ENCODE measurements around the gene ATP5PO. TPM values are rescaled to one million over a fixed set of nuclear protein-coding genes. Genes with fewer than 3 reads are reported as not detected.

The ATP5PO gene
- total RNA-seq, 1 experiment from 2014 or later = 232 TPM

DNA sequence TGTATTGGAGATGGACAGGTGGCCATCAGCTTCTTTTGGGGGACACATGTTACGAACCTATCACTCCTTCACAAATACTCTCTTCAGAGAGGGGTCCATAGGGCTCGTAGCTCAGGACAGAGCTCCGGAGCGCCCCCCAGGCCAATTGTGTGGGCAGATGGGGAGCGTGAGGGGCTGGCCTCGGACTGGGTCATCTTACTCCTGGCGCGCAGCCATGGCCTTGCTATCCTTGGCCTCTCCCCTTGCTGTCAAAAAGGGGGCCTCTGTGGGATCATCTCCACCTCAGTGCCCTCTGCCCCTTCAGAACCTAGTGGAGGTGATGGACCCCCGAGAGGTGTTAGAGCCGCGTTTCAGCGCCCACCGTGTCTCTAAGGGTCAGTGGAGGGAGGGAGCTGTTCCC lies 35.0 kb downstream of the ATP5PO start:
- no peaks in the 10 kb centered on the region for H3K36me3 Mint-ChIP-seq (ENCODE audit: insufficient read depth, unreplicated experiment)
- BruUV-seq (replicated peaks) = no TSS peak
- ChIA-PET CTCF (no interaction called here), POLR2A (no interaction called here)
- Histone ChIP-seq H3K4me1 (no peaks in the 10 kb centered on the region), H3K36me3 (ENCODE audit: control insufficient read depth, insufficient read depth, low read length) (no peaks in the 10 kb centered on the region), H3K27me3 (replicated peaks; ENCODE audit: control insufficient read depth, insufficient read depth, low read length) (no peaks in the 10 kb centered on the region), H3K4me3 (ENCODE audit: low read depth, low read length) (no peak overlapping the region), H3K9me3 (no peaks in the 10 kb centered on the region)
- intact Hi-C loops (cut with micrococcal nuclease; ENCODE audit: unreplicated experiment) = no loop called here
- H3K27me3 Mint-ChIP-seq (ENCODE audit: insufficient read depth, unreplicated experiment) = no peaks in the 10 kb centered on the region
- TF ChIP-seq, protein P1, sequence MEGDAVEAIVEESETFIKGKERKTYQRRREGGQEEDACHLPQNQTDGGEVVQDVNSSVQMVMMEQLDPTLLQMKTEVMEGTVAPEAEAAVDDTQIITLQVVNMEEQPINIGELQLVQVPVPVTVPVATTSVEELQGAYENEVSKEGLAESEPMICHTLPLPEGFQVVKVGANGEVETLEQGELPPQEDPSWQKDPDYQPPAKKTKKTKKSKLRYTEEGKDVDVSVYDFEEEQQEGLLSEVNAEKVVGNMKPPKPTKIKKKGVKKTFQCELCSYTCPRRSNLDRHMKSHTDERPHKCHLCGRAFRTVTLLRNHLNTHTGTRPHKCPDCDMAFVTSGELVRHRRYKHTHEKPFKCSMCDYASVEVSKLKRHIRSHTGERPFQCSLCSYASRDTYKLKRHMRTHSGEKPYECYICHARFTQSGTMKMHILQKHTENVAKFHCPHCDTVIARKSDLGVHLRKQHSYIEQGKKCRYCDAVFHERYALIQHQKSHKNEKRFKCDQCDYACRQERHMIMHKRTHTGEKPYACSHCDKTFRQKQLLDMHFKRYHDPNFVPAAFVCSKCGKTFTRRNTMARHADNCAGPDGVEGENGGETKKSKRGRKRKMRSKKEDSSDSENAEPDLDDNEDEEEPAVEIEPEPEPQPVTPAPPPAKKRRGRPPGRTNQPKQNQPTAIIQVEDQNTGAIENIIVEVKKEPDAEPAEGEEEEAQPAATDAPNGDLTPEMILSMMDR (IDR thresholded peaks at IDR 0.05; ENCODE audit: insufficient read depth in 1 of 2, low read depth in 1 of 2, low read length in 1 of 2, severe bottlenecking in 1 of 2, unreplicated experiment in 1 of 2) = no peak
- no peaks in the 10 kb centered on the region for H3K4me1 Mint-ChIP-seq (ENCODE audit: low read depth, unreplicated experiment)
- H3K4me3 Mint-ChIP-seq (ENCODE audit: unreplicated experiment) = no peak overlapping the region
- H3K27ac Mint-ChIP-seq (ENCODE audit: unreplicated experiment) = no peak overlapping the region
- no peak for DNase-seq
- H3K9me3 Mint-ChIP-seq (ENCODE audit: unreplicated experiment) = no peaks in the 10 kb centered on the region

DNA sequence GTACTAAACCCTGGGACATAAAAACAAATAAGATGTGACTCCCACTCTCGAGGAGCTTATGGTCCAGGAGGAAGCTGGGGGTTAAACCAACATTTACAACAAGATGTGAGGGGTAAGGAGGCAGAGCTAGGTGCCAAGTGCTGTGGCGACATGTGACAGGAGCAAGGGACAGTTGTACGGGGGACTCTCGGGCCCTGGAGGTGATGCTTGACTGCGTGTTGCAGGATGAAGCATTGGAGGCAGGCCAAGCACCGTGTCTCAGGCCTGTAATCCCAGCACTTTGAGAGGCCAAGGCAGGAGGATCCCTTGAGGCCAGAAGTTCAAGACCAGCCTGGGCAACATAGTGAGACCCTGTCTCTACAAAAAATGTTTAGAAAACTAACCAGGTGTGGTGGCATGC lies 36.8 kb downstream of the ATP5PO start:
- Mint-ChIP-seq H3K36me3 (ENCODE audit: insufficient read depth, unreplicated experiment) (no peaks in the 10 kb centered on the region), H3K4me1 (ENCODE audit: low read depth, unreplicated experiment) (no peaks in the 10 kb centered on the region), H3K4me3 (ENCODE audit: unreplicated experiment) (no peak overlapping the region), H3K27ac (ENCODE audit: unreplicated experiment) (no peak overlapping the region), H3K27me3 (ENCODE audit: insufficient read depth, unreplicated experiment) (no peaks in the 10 kb centered on the region), H3K9me3 (ENCODE audit: unreplicated experiment) (no peaks in the 10 kb centered on the region)
- DNase-seq = no peak
- no peak overlapping the region for H3K4me3 ChIP-seq (ENCODE audit: low read depth, low read length)
- H3K27me3 ChIP-seq (replicated peaks; ENCODE audit: control insufficient read depth, insufficient read depth, low read length) = no peaks in the 10 kb centered on the region
- BruUV-seq (replicated peaks) = no TSS peak
- H3K9me3 ChIP-seq = no peaks in the 10 kb centered on the region
- no peaks in the 10 kb centered on the region for H3K4me1 ChIP-seq
- POLR2A ChIA-PET = no interaction called here
- CTCF ChIA-PET = no interaction called here
- TF ChIP-seq, protein P1 (IDR thresholded peaks at IDR 0.05; ENCODE audit: insufficient read depth in 1 of 2, low read depth in 1 of 2, low read length in 1 of 2, severe bottlenecking in 1 of 2, unreplicated experiment in 1 of 2) = no peak
- intact Hi-C loops (cut with micrococcal nuclease; ENCODE audit: unreplicated experiment) = no loop called here
- H3K36me3 ChIP-seq (ENCODE audit: control insufficient read depth, insufficient read depth, low read length) = no peaks in the 10 kb centered on the region

DNA sequence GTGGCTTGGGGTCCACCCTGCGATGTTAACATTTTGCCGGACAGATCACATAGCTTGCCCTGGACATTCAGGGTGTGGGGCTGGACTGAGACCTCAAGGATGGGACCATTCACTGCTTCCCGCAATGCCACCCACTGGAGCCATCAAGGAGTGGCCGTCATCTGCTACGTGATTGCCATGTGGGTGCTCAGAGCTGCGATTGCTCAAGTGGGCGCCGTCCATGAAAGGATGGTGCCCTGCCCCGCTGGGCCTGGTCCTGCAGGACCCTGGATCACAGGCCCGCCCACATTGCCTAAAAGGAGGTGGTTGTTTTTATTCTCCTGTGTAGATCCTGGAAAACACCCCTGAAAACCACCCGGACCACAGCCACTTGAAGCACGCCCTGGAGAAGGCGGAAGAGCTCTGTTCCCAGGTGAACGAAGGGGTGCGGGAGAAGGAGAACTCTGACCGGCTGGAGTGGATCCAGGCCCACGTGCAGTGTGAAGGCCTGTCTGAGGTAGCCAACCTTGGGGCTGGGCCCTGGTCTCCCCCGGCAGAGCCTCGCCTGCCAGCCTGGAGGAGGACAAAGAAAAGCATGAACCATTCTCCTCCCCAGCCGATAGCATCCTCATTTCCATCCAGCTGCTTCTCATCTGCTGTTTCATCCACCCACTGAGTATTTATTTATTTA lies 40.4 kb downstream of the ATP5PO start:
- H3K4me1 ChIP-seq = no peaks in the 10 kb centered on the region
- Mint-ChIP-seq H3K4me3 (ENCODE audit: unreplicated experiment) (no peak overlapping the region), H3K27me3 (ENCODE audit: insufficient read depth, unreplicated experiment) (no peaks in the 10 kb centered on the region), H3K4me1 (ENCODE audit: low read depth, unreplicated experiment) (no peaks in the 10 kb centered on the region), H3K36me3 (ENCODE audit: insufficient read depth, unreplicated experiment) (no peaks in the 10 kb centered on the region), H3K9me3 (ENCODE audit: unreplicated experiment) (no peaks in the 10 kb centered on the region), H3K27ac (ENCODE audit: unreplicated experiment) (no peak overlapping the region)
- no peaks in the 10 kb centered on the region for H3K27me3 ChIP-seq (replicated peaks; ENCODE audit: control insufficient read depth, insufficient read depth, low read length)
- no peaks in the 10 kb centered on the region for H3K36me3 ChIP-seq (ENCODE audit: control insufficient read depth, insufficient read depth, low read length)
- BruUV-seq (replicated peaks) = no TSS peak
- no peak for DNase-seq
- ChIA-PET CTCF (interaction anchor here (0.7 kb wide), 1 partner anchor 23 kb away, joined by 4 read pairs; no protein-coding TSS in a partner anchor), POLR2A (no interaction called here)
- no peak overlapping the region for H3K4me3 ChIP-seq (ENCODE audit: low read depth, low read length)
- no peaks in the 10 kb centered on the region for H3K9me3 ChIP-seq
- TF ChIP-seq, protein P1 (IDR thresholded peaks at IDR 0.05; ENCODE audit: insufficient read depth in 1 of 2, low read depth in 1 of 2, low read length in 1 of 2, severe bottlenecking in 1 of 2, unreplicated experiment in 1 of 2) = no peak
- intact Hi-C loops (cut with micrococcal nuclease; ENCODE audit: unreplicated experiment) = no loop called here

Measured in Caco-2 (cell line).